ENCODE data around the gene FKRP. TPM values are rescaled to one million over a fixed set of nuclear protein-coding genes. Genes with fewer than 3 reads are reported as not detected.
A peak's percentile ranks its signal among the peaks of the same experiment; 100 is the strongest.

The FKRP gene
- total and polyA plus RNA-seq, 11 donors = 13.9 to 25.1 (median 19.8) TPM

DNA sequence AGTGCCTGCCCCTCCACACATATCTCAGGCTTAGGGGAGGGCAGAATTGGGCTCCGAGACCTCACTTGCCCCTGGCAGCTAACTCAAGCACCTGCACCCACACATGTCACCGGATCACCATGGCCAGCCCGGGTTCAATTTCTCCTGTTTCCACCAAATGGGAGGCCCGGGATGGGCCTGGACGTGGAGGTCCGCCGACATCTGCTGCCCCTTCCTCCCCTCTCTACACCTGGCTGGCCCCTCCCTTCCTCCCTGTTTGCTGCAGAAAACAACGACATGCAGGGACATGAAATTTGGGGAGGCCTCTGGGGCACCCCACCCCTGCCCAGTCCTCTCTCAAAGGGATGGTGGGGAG, 30.3 kb upstream of the FKRP start:
- Histone ChIP-seq H3K4me3 (peak overlapping the region; percentile 53 to 89 (median 77)), H3K4me1 (peaks cover 0 to 53% (median 28%) of the 10 kb centered on the region in 12 donors), H3K9me3 (no peaks in the 10 kb centered on the region), H3K27ac (peak overlapping the region in 11 of 12 donors; percentile 82 to 96 (median 91)), H3K27me3 (no peaks in the 10 kb centered on the region), H3K36me3 (peaks cover 0 to 32% (median 17%) of the 10 kb centered on the region in 9 donors)
- intact Hi-C loops (cut with DNase I) = loop anchor here in 1 of 10 donors (2.0 kb wide), 1 partner anchor 13 kb away; no protein-coding TSS in a partner anchor
- DNase-seq = no peak
- WGBS, 4 donors = 26 to 43% (median 30%) methylated on average over 8 of the region's 8 CpGs
- TF ChIP-seq, protein P1, sequence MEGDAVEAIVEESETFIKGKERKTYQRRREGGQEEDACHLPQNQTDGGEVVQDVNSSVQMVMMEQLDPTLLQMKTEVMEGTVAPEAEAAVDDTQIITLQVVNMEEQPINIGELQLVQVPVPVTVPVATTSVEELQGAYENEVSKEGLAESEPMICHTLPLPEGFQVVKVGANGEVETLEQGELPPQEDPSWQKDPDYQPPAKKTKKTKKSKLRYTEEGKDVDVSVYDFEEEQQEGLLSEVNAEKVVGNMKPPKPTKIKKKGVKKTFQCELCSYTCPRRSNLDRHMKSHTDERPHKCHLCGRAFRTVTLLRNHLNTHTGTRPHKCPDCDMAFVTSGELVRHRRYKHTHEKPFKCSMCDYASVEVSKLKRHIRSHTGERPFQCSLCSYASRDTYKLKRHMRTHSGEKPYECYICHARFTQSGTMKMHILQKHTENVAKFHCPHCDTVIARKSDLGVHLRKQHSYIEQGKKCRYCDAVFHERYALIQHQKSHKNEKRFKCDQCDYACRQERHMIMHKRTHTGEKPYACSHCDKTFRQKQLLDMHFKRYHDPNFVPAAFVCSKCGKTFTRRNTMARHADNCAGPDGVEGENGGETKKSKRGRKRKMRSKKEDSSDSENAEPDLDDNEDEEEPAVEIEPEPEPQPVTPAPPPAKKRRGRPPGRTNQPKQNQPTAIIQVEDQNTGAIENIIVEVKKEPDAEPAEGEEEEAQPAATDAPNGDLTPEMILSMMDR (IDR thresholded peaks at IDR 0.05) = no peak
- TF ChIP-seq POLR2A (IDR thresholded peaks at IDR 0.05) = no peak
- ATAC-seq = no peak

DNA sequence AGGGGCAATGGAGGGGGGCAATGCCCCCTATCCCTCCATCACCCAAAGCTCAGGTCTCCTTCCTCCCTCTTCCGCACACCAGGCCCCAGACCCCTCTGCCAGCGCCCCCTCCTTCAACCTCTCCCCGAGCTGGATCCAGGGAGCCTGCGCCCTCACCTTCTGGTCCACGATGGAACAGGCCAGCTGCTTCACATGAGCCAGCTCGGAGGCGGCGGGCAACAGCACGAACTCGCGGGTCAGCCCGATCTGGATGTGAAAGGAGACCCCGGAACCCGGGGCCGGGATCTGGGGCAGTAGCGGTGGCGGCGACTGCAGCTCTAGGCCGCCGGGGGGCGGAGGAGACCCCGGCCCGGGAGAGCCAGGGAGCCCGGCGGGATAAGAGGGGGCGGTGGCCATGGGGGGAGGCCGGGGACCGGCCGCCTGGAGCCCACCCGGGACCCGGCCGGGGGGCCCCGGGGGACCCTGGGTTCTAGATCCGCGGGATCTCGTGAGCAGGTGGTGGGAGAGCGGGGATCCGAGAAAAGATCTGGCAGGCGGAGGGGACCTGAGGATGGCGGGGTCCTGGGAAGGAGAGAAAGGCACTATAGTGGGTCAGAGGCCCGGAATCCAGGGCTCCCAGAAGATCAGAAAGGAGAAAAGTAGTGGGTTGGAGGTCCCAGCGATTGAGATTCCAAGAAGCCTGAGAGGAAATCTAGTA, 29.7 kb upstream of the FKRP start:
- Histone ChIP-seq H3K36me3 (peaks cover 0 to 33% (median 19%) of the 10 kb centered on the region in 9 donors), H3K4me1 (peaks cover 0 to 53% (median 28%) of the 10 kb centered on the region in 12 donors), H3K4me3 (peak overlapping the region; percentile 53 to 89 (median 77)), H3K9me3 (no peaks in the 10 kb centered on the region), H3K27me3 (no peaks in the 10 kb centered on the region), H3K27ac (peak overlapping the region; percentile 70 to 96 (median 90))
- ATAC-seq = no peak
- WGBS, 4 donors = 1 to 3% (median 2%) methylated on average over 30 to 42 of the region's 42 CpGs
- DNase-seq = peak in 2 of 5 donors; percentile 33 to 73
- no peak for TF ChIP-seq POLR2A (IDR thresholded peaks at IDR 0.05)
- TF ChIP-seq, protein P1 (IDR thresholded peaks at IDR 0.05) = peak in 1 of 12 donors; percentile 6
- intact Hi-C loops (cut with DNase I) = loop anchor here in 1 of 10 donors (2.0 kb wide), 1 partner anchor 13 kb away; no protein-coding TSS in a partner anchor

DNA sequence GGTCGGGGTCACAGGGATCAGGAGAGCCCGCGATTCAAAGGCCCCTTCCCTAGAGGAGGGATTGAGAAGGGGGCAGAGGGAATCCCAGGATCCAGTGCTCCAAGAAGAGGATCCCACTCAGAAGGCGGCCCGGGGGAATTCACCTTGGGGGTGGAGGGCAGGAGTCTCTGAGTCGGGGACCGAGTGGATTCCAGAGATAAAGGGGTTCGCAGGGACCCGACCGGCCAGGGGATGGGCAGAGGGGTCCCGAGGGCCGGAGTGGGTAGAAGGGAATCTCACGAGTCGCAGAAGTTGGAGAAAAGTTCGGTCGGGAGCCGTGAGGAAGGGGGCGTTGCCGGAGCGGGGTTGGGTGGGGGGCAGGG, 29.2 kb upstream of the FKRP start:
- H3K36me3 ChIP-seq = peaks cover 0 to 33% (median 22%) of the 10 kb centered on the region in 9 donors
- no peaks in the 10 kb centered on the region for H3K9me3 ChIP-seq
- peak overlapping the region; percentile 53 to 89 (median 77) for H3K4me3 ChIP-seq
- peak in 1 of 4 donors; percentile 1 for ATAC-seq
- H3K4me1 ChIP-seq = peaks cover 0 to 53% (median 28%) of the 10 kb centered on the region in 12 donors
- TF ChIP-seq POLR2A (IDR thresholded peaks at IDR 0.05) = no peak
- TF ChIP-seq, protein P1 (IDR thresholded peaks at IDR 0.05) = no peak
- intact Hi-C loops (cut with DNase I) = no loop called here
- peak in 1 of 5 donors; percentile 37 for DNase-seq
- H3K27ac ChIP-seq = peak overlapping the region; percentile 70 to 96 (median 90)
- H3K27me3 ChIP-seq = no peaks in the 10 kb centered on the region
- WGBS, 4 donors = 0 to 1% (median 0%) methylated on average over 17 to 20 of the region's 20 CpGs

DNA sequence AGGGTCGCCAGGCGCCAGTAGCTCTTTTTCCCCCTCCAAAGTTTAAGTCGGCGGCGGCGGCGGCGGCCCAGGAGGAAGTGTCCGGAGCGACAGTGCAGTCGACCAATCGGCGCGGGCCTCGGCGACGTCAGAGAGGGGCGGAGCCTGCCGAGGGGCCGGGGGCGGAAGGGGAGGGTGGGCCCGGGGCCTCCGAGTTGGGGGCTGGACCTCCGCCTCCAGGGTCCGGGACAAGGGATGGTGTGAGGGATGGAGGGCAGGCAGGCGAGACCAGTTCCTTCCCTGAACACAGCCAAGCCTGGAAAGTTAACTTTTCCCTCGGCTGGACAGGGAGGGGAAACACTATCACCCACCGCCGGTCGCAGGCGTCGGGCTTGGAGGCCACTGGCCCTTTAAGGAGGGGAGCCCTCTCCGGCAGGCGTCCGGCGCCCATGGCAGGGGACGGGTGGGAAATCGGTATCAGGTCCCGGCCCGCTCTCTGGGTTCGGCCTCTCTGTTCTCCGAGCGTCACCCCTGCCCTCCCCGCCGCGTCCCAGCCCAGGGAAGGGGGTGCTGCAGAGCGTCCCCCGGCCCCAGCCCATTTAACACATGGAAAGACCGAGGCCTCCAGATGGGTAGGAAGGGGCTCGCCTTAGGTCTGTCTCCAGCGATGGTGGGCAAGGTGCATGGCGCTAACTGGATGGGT, 28.7 kb upstream of the FKRP start, which contains the start of gene PRKD2:
TSS of gene PRKD2 (minus strand) at position 81 of the 682 bp plus-strand sequence. CDS start 744 bp downstream, outside the sequence.
- WGBS, 4 donors = 0 to 2% (median 1%) methylated on average over 11 to 52 of the region's 52 CpGs
- H3K4me1 ChIP-seq = peaks cover 0 to 53% (median 28%) of the 10 kb centered on the region in 12 donors
- DNase-seq (peak; percentile 93 to 96 (median 94)), ATAC-seq (peak; percentile 86 to 88 (median 86))
- TF ChIP-seq, protein P1 (IDR thresholded peaks at IDR 0.05) = no peak
- peak in 1 of 2 donors; percentile 36 for TF ChIP-seq POLR2A (IDR thresholded peaks at IDR 0.05)
- H3K4me3 ChIP-seq = peak within 1 kb of the TSS; percentile 53 to 89 (median 77)
- no peaks in the 10 kb centered on the region for H3K9me3 ChIP-seq
- intact Hi-C loops (cut with DNase I) = no loop called here
- H3K27me3 ChIP-seq = no peaks in the 10 kb centered on the region
- peaks cover 0 to 33% (median 27%) of the 10 kb centered on the region in 9 donors for H3K36me3 ChIP-seq
- H3K27ac ChIP-seq = peak within 1 kb of the TSS; percentile 70 to 96 (median 90)

Data from heart left ventricle (tissue), 16 donors.